NOMO-1 treated with dmso at 0.1 percent for 144 hours (cell line): ENCODE data around the gene TOMM70.
"Not testable (repeated sequence)": the region's sequence is repeated elsewhere in the genome, so short reads cannot be mapped to it uniquely, and the experiment has no call there.

Experiments used
- DNase-seq: peaks from one replicate; lab custom pipeline; 2025; ENCODE audit not compliant: unreplicated experiment; lab: John Stamatoyannopoulos, UW

TOMM70 gene

GRCh38 chr3:100329800-100330489 lies 70.9 kb downstream of the TOMM70 start:
- no peak for DNase-seq

- DNase-seq, result not testable (repeated sequence)
These were observed 73.5 kb downstream of the TOMM70 start for GRCh38 chr3:100327377-100327776.

- no peak for DNase-seq
These were observed 75.1 kb downstream of the TOMM70 start for GRCh38 chr3:100325827-100326226.

GRCh38 chr3:100324044-100324443 lies 76.8 kb downstream of the TOMM70 start:
- no peak for DNase-seq

GRCh38 chr3:100319951-100320350 lies 80.9 kb downstream of the TOMM70 start:
- no peak for DNase-seq

- DNase-seq, result no peak
These were observed 83.0 kb downstream of the TOMM70 start for GRCh38 chr3:100317912-100318311.

GRCh38 chr3:100316641-100317069 lies 84.2 kb downstream of the TOMM70 start:
- DNase-seq, result peak; percentile 25
